ENCODE results near the gene AOPEP. TPM values are rescaled to one million over a fixed set of nuclear protein-coding genes. Genes with fewer than 3 reads are reported as not detected.

The AOPEP gene
- total and polyA plus RNA-seq, 2 of the 13 experiments (the other 11 are each of a cell fraction or from before 2014, with no cell fraction given), result 22.2 to 41.6 TPM

- TF ChIP-seq SMC3 (IDR thresholded peaks at IDR 0.05; ENCODE audit: low read length) (no peak), NPAS2 (CRISPR knock-in tag; IDR thresholded peaks at IDR 0.05; ENCODE audit: borderline replicate concordance) (no peak), SETDB1 (CRISPR knock-in tag; IDR thresholded peaks at IDR 0.05; ENCODE audit: borderline replicate concordance) (no peak), NFE2L1 (CRISPR knock-in tag; IDR thresholded peaks at IDR 0.05; ENCODE audit: borderline replicate concordance) (no peak), ZFP36L2 (CRISPR knock-in tag; IDR thresholded peaks at IDR 0.05) (no peak), E2F1 (CRISPR knock-in tag; IDR thresholded peaks at IDR 0.05) (no peak)
These were observed 208.4 kb downstream of the AOPEP start (continued) for GRCh38 chr9:94934816-94935328.

- no peak for FAIRE-seq
- H3K4me2 ChIP-seq (ENCODE audit: low read depth, low read length), result no peak overlapping the region
- no TSS peak for BruUV-seq (replicated peaks)
- POLR2A ChIA-PET, result no interaction called here
- H4K20me1 ChIP-seq (ENCODE audit: insufficient read depth, low read length), result no peaks in the 10 kb centered on the region
- intact Hi-C loops (cut with micrococcal nuclease; ENCODE audit: unreplicated experiment), result no loop called here
- no peaks in the 10 kb centered on the region for H3K79me2 ChIP-seq (ENCODE audit: insufficient read depth, low read length)
- no peak overlapping the region for H3K4me3 ChIP-seq (replicated peaks in 1 of 3; ENCODE audit: insufficient read depth in 1 of 3, low read depth in 2 of 3, low read length in 3 of 3)
- no peaks in the 10 kb centered on the region for H3K36me3 ChIP-seq (replicated peaks in 1 of 2; ENCODE audit: control insufficient read depth in 1 of 2, insufficient read depth in 2 of 2, low read length in 2 of 2)
- in situ Hi-C loops (cut with HindIII; ENCODE audit: extremely low pct_ligation_motif_present, low pct_unique_long_range_greater_than_20kb), result no loop called here
- H3K4me1 ChIP-seq (ENCODE audit: insufficient read depth, low read length), result peaks cover 35% of the 10 kb centered on the region
- DNase-seq (ENCODE audit: low spot score), result no peak
- no peak for ATAC-seq
- no peak overlapping the region for H3K27ac ChIP-seq (ENCODE audit: extremely low read length, insufficient read depth, low read length)
- H3K9ac ChIP-seq (ENCODE audit: insufficient read depth, low read depth, low read length), result no peak overlapping the region
- no peak overlapping the region for H2AFZ ChIP-seq (ENCODE audit: low read length)
- CTCF ChIA-PET (ENCODE audit: low intra/inter-chr PET ratio, low total read pairs), result no interaction called here
- no peaks in the 10 kb centered on the region for H3K27me3 ChIP-seq (ENCODE audit: control insufficient read depth in 1 of 2, insufficient read depth in 2 of 2, low read length in 2 of 2)
- TF ChIP-seq PHB2 (IDR thresholded peaks at IDR 0.05; ENCODE audit: partially characterized antibody) (no peak), SNAPC2 (CRISPR knock-in tag; IDR thresholded peaks at IDR 0.05) (no peak)
- no peaks in the 10 kb centered on the region for H3K9me3 ChIP-seq (ENCODE audit: low read length)
- WGBS (ENCODE audit: low lambda C conversion rate), result 94% methylated on average over 2 of the region's 6 CpGs
These were observed 208.9 kb downstream of the AOPEP start for GRCh38 chr9:94935396-94935795.
